OCI-LY7 (cell line): ENCODE measurements around the gene EIF4G3. TPM values are rescaled to one million over a fixed set of nuclear protein-coding genes. Genes with fewer than 3 reads are reported as not detected.
"Not testable (repeated sequence)": the region's sequence is repeated elsewhere in the genome, so short reads cannot be mapped to it uniquely, and the experiment has no call there.

Experiments used
- BruUV-seq: library from RNA; stranded (reverse); fragments of 400-500 nt; replicated peaks from 2 replicates; lab custom pipeline; 2021; lab: Mats Ljungman, UMichigan
- CTCF ChIA-PET: fragments of 300-600 bp; sonication (Branson Sonifier 250); formaldehyde crosslinking; loops from one replicate; lab custom pipeline; 2022; ENCODE audit warnings: antibody characterized with exemption; ENCODE audit not compliant: unreplicated experiment; lab: Charles Lee
- POLR2A ChIA-PET: fragments of 300-600 bp; sonication (Branson Sonifier 250); formaldehyde crosslinking; loops from one replicate; lab custom pipeline; 2022; ENCODE audit warnings: antibody characterized with exemption; lab: Charles Lee
- DNase-seq: peaks from one replicate; pipeline ENCODE4 v3.0.0-alpha.2; 2015; ENCODE audit warnings: low spot score
- H2AFZ ChIP-seq: fragments of 200-600 bp; sonication (generic), shearing (Covaris generic); 2 replicates; pipeline ENCODE4 v1.6.1; 2014; ENCODE audit warnings: mild to moderate bottlenecking, antibody characterized with exemption, low read length, moderate library complexity
- H3K27ac ChIP-seq: fragments of 200-600 bp; sonication (generic); 2 replicates; pipeline ENCODE4 v1.5.1; 2014; ENCODE audit warnings: mixed run types, low read depth, mild to moderate bottlenecking, moderate library complexity, low read length, inconsistent platforms; ENCODE audit not compliant: poor library complexity, severe bottlenecking
- H3K36me3 ChIP-seq: fragments of 200-600 bp; sonication (generic); 2 replicates; pipeline ENCODE4 v1.6.1; 2014; ENCODE audit warnings: mild to moderate bottlenecking, antibody characterized with exemption, low read length, moderate library complexity, mixed read lengths; ENCODE audit not compliant: insufficient read depth
- H3K4me1 ChIP-seq: fragments of 200-600 bp; sonication (generic); 2 replicates; pipeline ENCODE4 v1.5.1; 2014; ENCODE audit warnings: mild to moderate bottlenecking, low read length; ENCODE audit not compliant: insufficient read depth, poor library complexity, severe bottlenecking
- H3K4me2 ChIP-seq: fragments of 200-600 bp; sonication (generic); 2 replicates; pipeline ENCODE4 v1.6.1; 2014; ENCODE audit warnings: mild to moderate bottlenecking, low read length
- H3K4me3 ChIP-seq: fragments of 200-600 bp; sonication (generic); 2 replicates; pipeline ENCODE4 v1.5.1; 2014; ENCODE audit warnings: mild to moderate bottlenecking, low read depth, low read length; ENCODE audit not compliant: poor library complexity, severe bottlenecking
- H3K79me2 ChIP-seq: fragments of 200-600 bp; sonication (generic); 2 replicates; pipeline ENCODE4 v1.6.1; 2016; ENCODE audit warnings: low read depth, mild to moderate bottlenecking, low read length, moderate library complexity, mixed read lengths; ENCODE audit not compliant: insufficient read depth
- H3K9me2 ChIP-seq: fragments of 200-600 bp; sonication (generic); 2 replicates; pipeline ENCODE4 v1.6.1; 2016; ENCODE audit warnings: mild to moderate bottlenecking, low read length, mixed read lengths; ENCODE audit not compliant: insufficient read depth
- H3K9me3 ChIP-seq: fragments of 200-600 bp; sonication (generic); 2 replicates; pipeline ENCODE4 v1.6.1; 2014; ENCODE audit warnings: mild to moderate bottlenecking, mixed run types, low read length, mixed read lengths
- H4K20me1 ChIP-seq: fragments of 200-600 bp; sonication (generic); 2 replicates; pipeline ENCODE4 v1.6.1; 2014; ENCODE audit warnings: mild to moderate bottlenecking, antibody characterized with exemption, low read length, moderate library complexity, mixed read lengths; ENCODE audit not compliant: insufficient read depth
- CTCF ChIP-seq: fragments of 200-600 bp; sonication (generic); conservative IDR thresholded peaks from 2 replicates; pipeline ENCODE4 v1.5.1; 2014; ENCODE audit warnings: mild to moderate bottlenecking, antibody characterized with exemption, low read length, moderate library complexity, mixed read lengths
- EZH2phosphoT487 ChIP-seq: fragments of 200-600 bp; sonication (generic); IDR thresholded peaks from 2 replicates; pipeline ENCODE4 v1.6.1; 2018; ENCODE audit warnings: low read depth, borderline replicate concordance, mild to moderate bottlenecking, mixed run types, antibody characterized with exemption, low read length, moderate library complexity, mixed read lengths
- intact Hi-C: fragments of 100-400 bp; cut with micrococcal nuclease; formaldehyde crosslinking; loops from one replicate; pipeline ENCODE4 v1.10.0; 2022; ENCODE audit not compliant: unreplicated experiment
- total RNA-seq, 2 experiments: library from RNA; depleted of rRNA in 1 of 2; stranded (reverse); fragments of >200 nt in 1 of 2; shearing (Covaris generic) in 1 of 2; gene quantifications; 2 replicates each; pipeline ENCODE4 v1.2.3, GENCODE V29; 2014 to 2022

The EIF4G3 gene
- total RNA-seq, 2 experiments from 2014 or later = 28.5 to 62.1 TPM

- ChIA-PET POLR2A (no interaction called here), CTCF (no interaction called here)
- no peaks in the 10 kb centered on the region for H3K9me2 ChIP-seq
- H4K20me1 ChIP-seq = no peaks in the 10 kb centered on the region
- intact Hi-C loops = no loop called here
- H3K4me2 ChIP-seq = no peak overlapping the region
- TF ChIP-seq EZH2phosphoT487 (no peak), CTCF (no peak)
- H2AFZ ChIP-seq = no peak overlapping the region
- no TSS peak for BruUV-seq
- no peak overlapping the region for H3K4me3 ChIP-seq
- no peak overlapping the region for H3K27ac ChIP-seq
- no peaks in the 10 kb centered on the region for H3K4me1 ChIP-seq
- DNase-seq = no peak
- no peaks in the 10 kb centered on the region for H3K9me3 ChIP-seq
- H3K36me3 ChIP-seq = no peaks in the 10 kb centered on the region
- H3K79me2 ChIP-seq = no peaks in the 10 kb centered on the region
Measured at GRCh38 chr1:20928146-20928545, 248.6 kb downstream of the EIF4G3 start.

GRCh38 chr1:20921285-20921684 is 255.4 kb downstream of the EIF4G3 start:
- H3K9me2 ChIP-seq = no peaks in the 10 kb centered on the region
- H4K20me1 ChIP-seq = no peaks in the 10 kb centered on the region
- no peak overlapping the region for H2AFZ ChIP-seq
- TF ChIP-seq EZH2phosphoT487 (no peak), CTCF (no peak)
- POLR2A ChIA-PET = interaction anchor here (0.6 kb wide), 1 partner anchor 10 kb away, joined by 5 read pairs; no protein-coding TSS in a partner anchor
- H3K36me3 ChIP-seq = no peaks in the 10 kb centered on the region
- H3K4me2 ChIP-seq = no peak overlapping the region
- H3K27ac ChIP-seq = no peak overlapping the region
- no peak for DNase-seq
- no peaks in the 10 kb centered on the region for H3K4me1 ChIP-seq
- CTCF ChIA-PET = no interaction called here
- intact Hi-C loops = no loop called here
- no peaks in the 10 kb centered on the region for H3K79me2 ChIP-seq
- BruUV-seq = no TSS peak
- H3K9me3 ChIP-seq = no peaks in the 10 kb centered on the region
- H3K4me3 ChIP-seq = no peak overlapping the region

- no peak for DNase-seq
- H3K4me3 ChIP-seq = no peak overlapping the region
- ChIA-PET POLR2A (no interaction called here), CTCF (no interaction called here)
- no peaks in the 10 kb centered on the region for H3K9me2 ChIP-seq
- no peak overlapping the region for H3K27ac ChIP-seq
- intact Hi-C loops = no loop called here
- TF ChIP-seq EZH2phosphoT487 = no peak
- TF ChIP-seq CTCF = no peak
- BruUV-seq = no TSS peak
- H3K4me1 ChIP-seq = no peaks in the 10 kb centered on the region
- no peaks in the 10 kb centered on the region for H3K79me2 ChIP-seq
- no peak overlapping the region for H3K4me2 ChIP-seq
- H4K20me1 ChIP-seq = no peaks in the 10 kb centered on the region
- no peak overlapping the region for H2AFZ ChIP-seq
- H3K36me3 ChIP-seq = no peaks in the 10 kb centered on the region
- no peaks in the 10 kb centered on the region for H3K9me3 ChIP-seq
Measured at GRCh38 chr1:20913242-20913641, 263.5 kb downstream of the EIF4G3 start.

GRCh38 chr1:20907526-20907925 is 269.2 kb downstream of the EIF4G3 start:
- CTCF ChIA-PET, H4K20me1 ChIP-seq, H3K79me2 ChIP-seq, H3K9me3 ChIP-seq, H3K27ac ChIP-seq, H3K9me2 ChIP-seq, H2AFZ ChIP-seq, H3K36me3 ChIP-seq, DNase-seq, H3K4me3 ChIP-seq, intact Hi-C loops, H3K4me1 ChIP-seq, BruUV-seq, POLR2A ChIA-PET, H3K4me2 ChIP-seq: not testable (repeated sequence)
